ENCODE results near the gene MUC6. TPM values are rescaled to one million over a fixed set of nuclear protein-coding genes. Genes with fewer than 3 reads are reported as not detected.
"Not testable (repeated sequence)": the region's sequence is repeated elsewhere in the genome, so short reads cannot be mapped to it uniquely, and the experiment has no call there.

MUC6 gene
- total RNA-seq, 1 experiment from 2014 or later, result 0.07 TPM

- Histone ChIP-seq H3F3A (ENCODE audit: insufficient read depth, low read depth) (no peaks in the 10 kb centered on the region), H3K4me2 (no peak overlapping the region), H3K27me3 (ENCODE audit: insufficient read depth, low read depth) (no peaks in the 10 kb centered on the region), H3K9me2 (ENCODE audit: insufficient read depth) (no peaks in the 10 kb centered on the region), H2AFZ (no peak overlapping the region), H3K27ac (no peak overlapping the region), H3K4me3 (no peak overlapping the region), H3K36me3 (ENCODE audit: low read depth) (no peaks in the 10 kb centered on the region), H3K4me1 (replicated peaks; ENCODE audit: insufficient read depth) (no peaks in the 10 kb centered on the region), H4K20me1 (ENCODE audit: insufficient read depth) (no peaks in the 10 kb centered on the region), H3K79me2 (ENCODE audit: low read depth) (no peaks in the 10 kb centered on the region), H3K9me3 (ENCODE audit: insufficient read depth, low read depth) (no peaks in the 10 kb centered on the region)
- TF ChIP-seq CTCF (conservative IDR thresholded peaks at IDR 0.05) (no peak), EZH2 (IDR thresholded peaks at IDR 0.05; ENCODE audit: low read depth) (no peak)
- DNase-seq, result no peak
- no TSS peak for BruUV-seq (replicated peaks)
- POLR2A ChIA-PET (ENCODE audit: unreplicated experiment), result no interaction called here
- intact Hi-C loops (cut with micrococcal nuclease; ENCODE audit: unreplicated experiment), result no loop called here
- CTCF ChIA-PET, result no interaction called here
Observed at GRCh38 chr11:1018091-1018490, 18.4 kb downstream of the MUC6 start.

GRCh38 chr11:1017269-1018005, 19.1 kb downstream of the MUC6 start:
- POLR2A ChIA-PET (ENCODE audit: unreplicated experiment), result no interaction called here
- TF ChIP-seq CTCF (conservative IDR thresholded peaks at IDR 0.05), result no peak
- TF ChIP-seq EZH2 (IDR thresholded peaks at IDR 0.05; ENCODE audit: low read depth), result no peak
- H3K27me3 ChIP-seq (ENCODE audit: insufficient read depth, low read depth), result no peaks in the 10 kb centered on the region
- no peaks in the 10 kb centered on the region for H4K20me1 ChIP-seq (ENCODE audit: insufficient read depth)
- H3K27ac ChIP-seq, result no peak overlapping the region
- no peak for DNase-seq
- H3K79me2 ChIP-seq (ENCODE audit: low read depth), result no peaks in the 10 kb centered on the region
- H3K4me2 ChIP-seq, result no peak overlapping the region
- no peaks in the 10 kb centered on the region for H3K4me1 ChIP-seq (replicated peaks; ENCODE audit: insufficient read depth)
- no peak overlapping the region for H3K4me3 ChIP-seq
- no peaks in the 10 kb centered on the region for H3K9me3 ChIP-seq (ENCODE audit: insufficient read depth, low read depth)
- no peaks in the 10 kb centered on the region for H3K36me3 ChIP-seq (ENCODE audit: low read depth)
- no peaks in the 10 kb centered on the region for H3K9me2 ChIP-seq (ENCODE audit: insufficient read depth)
- intact Hi-C loops (cut with micrococcal nuclease; ENCODE audit: unreplicated experiment), result no loop called here
- BruUV-seq (replicated peaks), result no TSS peak
- H3F3A ChIP-seq (ENCODE audit: insufficient read depth, low read depth), result no peaks in the 10 kb centered on the region
- CTCF ChIA-PET, result no interaction called here
- H2AFZ ChIP-seq, result no peak overlapping the region

- H4K20me1 ChIP-seq (ENCODE audit: insufficient read depth); H2AFZ ChIP-seq; H3K9me3 ChIP-seq (ENCODE audit: insufficient read depth, low read depth): not testable (repeated sequence)
Observed at GRCh38 chr11:1016610-1017126, 19.9 kb downstream of the MUC6 start.

More at GRCh38 chr11:1016610-1017126, 19.9 kb downstream of the MUC6 start:
- H3K79me2 ChIP-seq (ENCODE audit: low read depth); intact Hi-C loops (cut with micrococcal nuclease; ENCODE audit: unreplicated experiment); H3K27me3 ChIP-seq (ENCODE audit: insufficient read depth, low read depth); H3K9me2 ChIP-seq (ENCODE audit: insufficient read depth); DNase-seq; H3K36me3 ChIP-seq (ENCODE audit: low read depth); CTCF ChIA-PET; H3F3A ChIP-seq (ENCODE audit: insufficient read depth, low read depth); H3K4me2 ChIP-seq; BruUV-seq (replicated peaks); POLR2A ChIA-PET (ENCODE audit: unreplicated experiment); H3K4me1 ChIP-seq (replicated peaks; ENCODE audit: insufficient read depth); H3K4me3 ChIP-seq; H3K27ac ChIP-seq: not testable (repeated sequence)
